Stimulated activated memory B cell treated with anti-CD40 and anti-IgM and Interleukin-4, amounts not matched to agents 10 μg/mL and 1 μg/mL and 100 μg/mL, for 72 hours (primary cell): Measurements from ENCODE around the gene FOXL3.
"Not testable (repeated sequence)": the region's sequence is repeated elsewhere in the genome, so short reads cannot be mapped to it uniquely, and the experiment has no call there.

ENCODE experiments used
- ATAC-seq: fragments of 150-1000 bp; cut with Tn5 transposase; 2 replicates; pipeline ENCODE4 v1.10.0; 2021
- H3K27ac Mint-ChIP-seq: one replicate; pipeline ENCODE4 v1.8.0; 2022; ENCODE audit warnings: mild to moderate bottlenecking, mixed read lengths
- H3K27me3 Mint-ChIP-seq: one replicate; pipeline ENCODE4 v1.8.0; 2022; ENCODE audit warnings: mixed read lengths
- H3K36me3 Mint-ChIP-seq: one replicate; pipeline ENCODE4 v1.8.0; 2022; ENCODE audit warnings: mixed read lengths
- H3K4me1 Mint-ChIP-seq: one replicate; pipeline ENCODE4 v1.8.0; 2022; ENCODE audit warnings: mixed read lengths
- H3K4me3 Mint-ChIP-seq: one replicate; pipeline ENCODE4 v1.8.0; 2022; ENCODE audit warnings: mild to moderate bottlenecking, moderate library complexity, mixed read lengths
- H3K9me3 Mint-ChIP-seq: one replicate; pipeline ENCODE4 v1.8.0; 2022; ENCODE audit warnings: mixed read lengths

The FOXL3 gene

GRCh38 chr7:289756-290553, at the start of gene FOXL3:
Gene FOXL3, plus strand, starts transcription at chr7:290170. Its CDS starts 0 bp downstream, at chr7:290170.
- no peak for ATAC-seq
- Mint-ChIP-seq H3K4me1 (no peaks in the 10 kb centered on the region), H3K27me3 (peaks cover 54% of the 10 kb centered on the region), H3K27ac (no peak within 1 kb of the TSS), H3K4me3 (no peak within 1 kb of the TSS), H3K36me3 (no peaks in the 10 kb centered on the region), H3K9me3 (no peaks in the 10 kb centered on the region)

GRCh38 chr7:240887-241421, 49.0 kb upstream of the FOXL3 start:
- Mint-ChIP-seq H3K27me3 (no peaks in the 10 kb centered on the region), H3K36me3 (no peaks in the 10 kb centered on the region), H3K27ac (no peak overlapping the region), H3K4me1 (no peaks in the 10 kb centered on the region), H3K4me3 (no peak overlapping the region), H3K9me3 (no peaks in the 10 kb centered on the region)
- ATAC-seq, result no peak

- Mint-ChIP-seq H3K4me3 (no peak overlapping the region), H3K36me3 (no peaks in the 10 kb centered on the region), H3K27me3 (no peaks in the 10 kb centered on the region), H3K9me3 (no peaks in the 10 kb centered on the region), H3K27ac (no peak overlapping the region), H3K4me1 (no peaks in the 10 kb centered on the region)
- ATAC-seq, result no peak
Observed at GRCh38 chr7:241513-241912, 48.5 kb upstream of the FOXL3 start.

- not testable (repeated sequence) for H3K9me3 Mint-ChIP-seq, ATAC-seq, H3K27ac Mint-ChIP-seq, H3K27me3 Mint-ChIP-seq, H3K4me1 Mint-ChIP-seq, H3K4me3 Mint-ChIP-seq, H3K36me3 Mint-ChIP-seq
Observed at GRCh38 chr7:242826-243579, 47.0 kb upstream of the FOXL3 start.

- not testable (repeated sequence) for H3K27ac Mint-ChIP-seq, H3K4me1 Mint-ChIP-seq, H3K4me3 Mint-ChIP-seq, H3K9me3 Mint-ChIP-seq, H3K27me3 Mint-ChIP-seq, H3K36me3 Mint-ChIP-seq, ATAC-seq
Observed at GRCh38 chr7:243580-243978, 46.4 kb upstream of the FOXL3 start.

- no peaks in the 10 kb centered on the region for H3K27me3 Mint-ChIP-seq
- no peaks in the 10 kb centered on the region for H3K36me3 Mint-ChIP-seq
- no peak for ATAC-seq
- H3K4me3 Mint-ChIP-seq, result no peak overlapping the region
- no peak overlapping the region for H3K27ac Mint-ChIP-seq
- no peaks in the 10 kb centered on the region for H3K4me1 Mint-ChIP-seq
- H3K9me3 Mint-ChIP-seq, result no peaks in the 10 kb centered on the region
Observed at GRCh38 chr7:244974-245373, 45.0 kb upstream of the FOXL3 start.

- Mint-ChIP-seq H3K9me3 (no peaks in the 10 kb centered on the region), H3K36me3 (no peaks in the 10 kb centered on the region), H3K27me3 (no peaks in the 10 kb centered on the region), H3K4me1 (no peaks in the 10 kb centered on the region), H3K27ac (no peak overlapping the region), H3K4me3 (no peak overlapping the region)
- ATAC-seq, result no peak
Observed at GRCh38 chr7:245574-246295, 44.2 kb upstream of the FOXL3 start.

- no peak overlapping the region for H3K4me3 Mint-ChIP-seq
- no peak for ATAC-seq
- no peaks in the 10 kb centered on the region for H3K9me3 Mint-ChIP-seq
- no peaks in the 10 kb centered on the region for H3K27me3 Mint-ChIP-seq
- no peaks in the 10 kb centered on the region for H3K4me1 Mint-ChIP-seq
- H3K36me3 Mint-ChIP-seq, result no peaks in the 10 kb centered on the region
- no peak overlapping the region for H3K27ac Mint-ChIP-seq
Observed at GRCh38 chr7:246451-246850, 43.5 kb upstream of the FOXL3 start.

- H3K36me3 Mint-ChIP-seq, result no peaks in the 10 kb centered on the region
- ATAC-seq, result no peak
Observed at GRCh38 chr7:247181-247580, 42.8 kb upstream of the FOXL3 start.

GRCh38 chr7:247636-248035, 42.3 kb upstream of the FOXL3 start:
- Mint-ChIP-seq H3K4me1 (no peaks in the 10 kb centered on the region), H3K9me3 (no peaks in the 10 kb centered on the region), H3K27me3 (no peaks in the 10 kb centered on the region), H3K36me3 (no peaks in the 10 kb centered on the region), H3K4me3 (no peak overlapping the region), H3K27ac (no peak overlapping the region)
- no peak for ATAC-seq

More at GRCh38 chr7:247181-247580, 42.8 kb upstream of the FOXL3 start:
- H3K4me3 Mint-ChIP-seq, result no peak overlapping the region
- H3K4me1 Mint-ChIP-seq, result no peaks in the 10 kb centered on the region
- no peaks in the 10 kb centered on the region for H3K9me3 Mint-ChIP-seq
- no peaks in the 10 kb centered on the region for H3K27me3 Mint-ChIP-seq
- H3K27ac Mint-ChIP-seq, result no peak overlapping the region

- no peak for ATAC-seq
- Mint-ChIP-seq H3K27ac (no peak overlapping the region), H3K36me3 (no peaks in the 10 kb centered on the region), H3K4me3 (no peak overlapping the region), H3K27me3 (no peaks in the 10 kb centered on the region), H3K9me3 (no peaks in the 10 kb centered on the region), H3K4me1 (no peaks in the 10 kb centered on the region)
Observed at GRCh38 chr7:248732-249435, 41.1 kb upstream of the FOXL3 start.

GRCh38 chr7:249989-250388, 40.0 kb upstream of the FOXL3 start:
- Mint-ChIP-seq H3K4me1 (no peaks in the 10 kb centered on the region), H3K27me3 (peaks cover 6% of the 10 kb centered on the region)
- no peak for ATAC-seq

GRCh38 chr7:250523-250922, 39.4 kb upstream of the FOXL3 start:
- H3K9me3 Mint-ChIP-seq, result no peaks in the 10 kb centered on the region
- H3K36me3 Mint-ChIP-seq, result no peaks in the 10 kb centered on the region
- no peaks in the 10 kb centered on the region for H3K4me1 Mint-ChIP-seq
- peaks cover 11% of the 10 kb centered on the region for H3K27me3 Mint-ChIP-seq
- no peak overlapping the region for H3K4me3 Mint-ChIP-seq
- no peak overlapping the region for H3K27ac Mint-ChIP-seq
- ATAC-seq, result no peak

More at GRCh38 chr7:249989-250388, 40.0 kb upstream of the FOXL3 start:
- Mint-ChIP-seq H3K4me3 (no peak overlapping the region), H3K27ac (no peak overlapping the region), H3K36me3 (no peaks in the 10 kb centered on the region), H3K9me3 (no peaks in the 10 kb centered on the region)

- no peaks in the 10 kb centered on the region for H3K36me3 Mint-ChIP-seq
- no peak for ATAC-seq
Observed at GRCh38 chr7:251005-251404, 39.0 kb upstream of the FOXL3 start.

More at GRCh38 chr7:251005-251404, 39.0 kb upstream of the FOXL3 start:
- Mint-ChIP-seq H3K27me3 (peaks cover 13% of the 10 kb centered on the region), H3K9me3 (no peaks in the 10 kb centered on the region), H3K27ac (no peak overlapping the region), H3K4me3 (no peak overlapping the region), H3K4me1 (no peaks in the 10 kb centered on the region)
